B cell (primary cell): Measurements from ENCODE around the gene RALGAPA2.

Experiments used
- EZH2 ChIP-seq: IDR thresholded peaks from 2 replicates; pipeline ENCODE4 v1.6.1; 2012; ENCODE audit warnings: borderline replicate concordance, low read depth, mild to moderate bottlenecking, moderate library complexity, low read length; ENCODE audit not compliant: insufficient read depth, poor library complexity, severe bottlenecking
- TF ChIP-seq, protein P1 (sequence below): fragments of 200-600 bp; IDR thresholded peaks from one replicate; pipeline ENCODE4 v1.8.0; 2022; ENCODE audit warnings: antibody characterized with exemption, mild to moderate bottlenecking

GRCh38 chr20:20432618-20433286, 279.7 kb downstream of the RALGAPA2 start:
- TF ChIP-seq, protein P1, sequence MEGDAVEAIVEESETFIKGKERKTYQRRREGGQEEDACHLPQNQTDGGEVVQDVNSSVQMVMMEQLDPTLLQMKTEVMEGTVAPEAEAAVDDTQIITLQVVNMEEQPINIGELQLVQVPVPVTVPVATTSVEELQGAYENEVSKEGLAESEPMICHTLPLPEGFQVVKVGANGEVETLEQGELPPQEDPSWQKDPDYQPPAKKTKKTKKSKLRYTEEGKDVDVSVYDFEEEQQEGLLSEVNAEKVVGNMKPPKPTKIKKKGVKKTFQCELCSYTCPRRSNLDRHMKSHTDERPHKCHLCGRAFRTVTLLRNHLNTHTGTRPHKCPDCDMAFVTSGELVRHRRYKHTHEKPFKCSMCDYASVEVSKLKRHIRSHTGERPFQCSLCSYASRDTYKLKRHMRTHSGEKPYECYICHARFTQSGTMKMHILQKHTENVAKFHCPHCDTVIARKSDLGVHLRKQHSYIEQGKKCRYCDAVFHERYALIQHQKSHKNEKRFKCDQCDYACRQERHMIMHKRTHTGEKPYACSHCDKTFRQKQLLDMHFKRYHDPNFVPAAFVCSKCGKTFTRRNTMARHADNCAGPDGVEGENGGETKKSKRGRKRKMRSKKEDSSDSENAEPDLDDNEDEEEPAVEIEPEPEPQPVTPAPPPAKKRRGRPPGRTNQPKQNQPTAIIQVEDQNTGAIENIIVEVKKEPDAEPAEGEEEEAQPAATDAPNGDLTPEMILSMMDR, result no peak
- TF ChIP-seq EZH2, result no peak
